GM18498 (cell line): Measurements from ENCODE around the gene HDDC2.
A peak's percentile ranks its signal among the peaks of the same experiment; 100 is the strongest.
"Not testable (repeated sequence)": the region's sequence is repeated elsewhere in the genome, so short reads cannot be mapped to it uniquely, and the experiment has no call there.

Experiments used
- ATAC-seq: cut with Tn5 transposase; IDR thresholded peaks from one replicate; pipeline ENCODE4 v1.9.1; 2021; ENCODE audit warnings: mild to moderate bottlenecking, moderate library complexity; ENCODE audit not compliant: unreplicated experiment

Gene HDDC2

DNA sequence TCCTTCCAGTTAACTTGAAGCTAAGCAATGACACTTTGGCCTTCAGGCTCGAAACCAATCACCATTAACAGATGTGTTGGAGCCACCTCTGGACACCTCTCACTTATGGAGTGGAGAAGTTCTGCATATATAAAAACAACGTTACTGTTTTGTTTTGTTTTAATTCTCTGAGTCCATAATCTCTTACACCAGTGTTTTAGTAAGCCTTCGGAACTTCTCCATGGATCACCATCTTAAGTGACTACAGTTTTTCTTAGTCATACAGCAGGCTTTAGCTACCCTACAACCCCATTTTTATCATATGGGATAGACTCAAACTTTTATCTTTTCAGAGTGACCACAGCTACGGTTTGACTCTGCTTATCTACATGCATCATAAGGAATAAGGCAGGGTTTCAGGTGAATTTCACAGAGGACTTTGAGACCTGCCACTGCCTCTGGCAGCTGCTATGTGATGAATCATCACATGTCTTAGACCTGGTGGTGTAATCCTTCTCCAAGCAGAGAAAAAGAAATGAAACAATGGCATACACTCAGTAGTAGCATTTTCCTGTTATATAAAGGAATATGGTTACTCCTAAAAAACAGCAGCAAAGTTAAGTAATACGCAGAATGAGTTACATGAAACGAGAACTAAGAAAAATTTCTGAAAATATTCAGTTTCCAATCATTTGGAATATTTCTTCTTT is 5.5 kb upstream of the HDDC2 start:
- no peak for ATAC-seq

DNA sequence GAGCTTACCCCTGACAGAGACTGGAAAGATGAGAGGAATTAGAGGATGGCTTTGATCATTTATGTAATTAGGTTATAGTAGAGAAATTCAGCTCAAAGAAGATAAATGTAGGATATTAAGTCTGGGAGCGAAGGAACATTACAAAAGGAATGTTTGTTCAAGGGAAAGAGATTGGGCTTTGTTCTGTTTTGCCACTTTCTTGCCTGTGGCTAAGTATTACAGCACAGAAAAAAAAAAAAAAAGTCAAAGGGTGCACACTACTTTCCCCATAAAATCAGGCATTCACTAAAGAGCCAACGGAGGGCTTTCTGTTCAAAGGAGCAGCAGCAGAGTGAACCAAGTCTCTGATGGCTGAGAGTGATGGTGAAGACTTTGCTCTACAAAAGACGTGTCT is 5.0 kb upstream of the HDDC2 start:
- ATAC-seq, result no peak

DNA sequence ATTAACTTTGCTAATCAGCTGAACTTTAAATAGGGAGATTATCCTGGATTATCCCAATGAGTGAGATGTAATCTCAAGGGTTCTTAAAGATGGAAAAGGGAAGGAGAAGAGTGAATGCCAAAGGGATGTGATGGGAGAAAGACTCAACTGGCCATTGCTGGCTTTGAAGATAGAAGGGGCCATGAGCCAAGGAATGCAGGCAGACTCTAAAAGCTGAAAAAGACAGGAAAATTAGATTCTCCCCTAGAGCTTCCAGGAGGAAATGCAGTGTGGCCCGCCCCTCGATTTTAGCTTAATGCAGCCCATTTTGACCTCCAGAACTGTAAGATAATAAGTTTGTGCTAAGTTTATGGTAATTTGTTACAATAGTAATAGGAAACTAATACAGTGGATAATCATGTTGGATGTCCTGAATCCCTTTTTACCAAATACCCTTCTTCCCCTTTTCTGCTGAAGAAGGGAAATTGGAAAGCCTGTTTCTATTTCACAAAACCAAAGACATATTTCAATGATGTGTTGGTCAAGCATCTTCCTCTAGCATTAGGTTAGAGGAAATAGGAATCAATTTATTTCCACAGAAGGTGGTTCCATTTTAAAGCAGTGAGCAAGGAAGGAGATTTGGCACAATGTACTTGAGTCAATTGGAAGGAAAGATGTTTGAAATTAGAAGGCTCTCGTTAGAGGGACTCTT is 3.3 kb upstream of the HDDC2 start:
- ATAC-seq, result no peak

DNA sequence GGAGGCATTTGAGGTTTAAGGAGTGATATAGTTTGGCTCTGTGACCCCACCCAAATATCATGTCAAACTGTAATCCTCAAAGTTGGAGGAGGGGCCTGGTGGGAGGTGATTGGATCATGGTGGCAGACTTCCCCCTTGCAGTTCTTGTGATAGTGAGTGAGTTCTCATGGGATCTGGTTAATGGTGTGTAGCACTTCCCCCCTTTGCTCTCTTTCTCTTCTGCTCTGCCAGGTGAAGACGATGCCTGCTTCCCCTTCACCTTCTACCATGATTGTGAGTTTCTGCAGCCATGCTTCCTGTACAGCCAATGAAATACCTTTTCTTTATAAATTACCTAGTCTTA is 1.7 kb upstream of the HDDC2 start:
- ATAC-seq, result no peak

DNA sequence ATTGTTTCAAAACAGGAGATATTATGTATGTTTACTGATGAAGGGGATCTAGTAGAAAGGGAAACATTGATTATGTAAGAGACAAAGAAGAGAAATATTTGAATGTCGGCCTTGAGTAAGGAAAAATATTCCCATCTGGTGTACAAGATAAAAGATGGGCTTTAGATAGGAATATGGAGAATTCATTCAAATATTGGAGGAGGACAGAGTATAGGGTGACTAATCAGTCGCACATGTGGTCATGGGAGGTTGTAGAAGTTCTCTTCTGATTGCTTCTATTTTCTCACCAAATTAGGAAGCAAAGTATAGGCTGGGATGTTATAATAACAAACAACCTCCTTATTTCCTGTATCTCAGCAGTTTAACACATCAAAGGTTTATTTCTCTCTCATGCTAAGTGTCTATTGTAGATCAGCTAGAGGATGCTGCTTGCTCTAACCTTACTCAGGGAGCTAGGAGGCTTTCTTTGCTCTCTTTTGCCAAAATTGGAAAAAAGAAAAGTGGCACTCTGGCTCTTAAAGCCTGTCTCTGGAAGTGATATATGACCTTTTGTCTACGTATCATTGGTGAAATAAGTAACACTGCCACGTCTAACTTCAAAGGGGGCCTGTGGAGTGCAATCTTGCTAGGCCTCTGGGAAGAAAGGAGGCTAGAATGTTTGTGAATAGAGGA is 1.2 kb upstream of the HDDC2 start:
- no peak for ATAC-seq

DNA sequence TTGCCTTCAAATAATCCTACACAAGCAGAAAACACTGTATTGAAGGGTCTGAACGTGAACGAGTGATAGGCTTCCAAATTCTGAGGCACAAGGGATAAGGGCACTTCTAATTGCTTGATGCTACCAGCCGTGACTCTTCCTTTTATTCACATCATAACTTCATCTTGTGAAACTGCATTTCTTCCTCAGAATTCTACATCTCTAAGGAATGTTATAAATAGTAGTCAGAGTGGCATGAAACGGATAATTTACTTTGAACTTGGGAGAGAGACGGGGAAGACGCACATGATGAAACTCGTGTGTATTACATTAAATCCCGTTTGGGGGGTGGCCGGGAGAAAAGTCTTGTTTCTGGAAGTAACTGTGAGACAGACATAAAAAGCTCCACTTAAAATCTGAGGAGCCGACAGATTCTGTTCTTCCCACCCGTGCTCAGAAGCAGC is 754 bp downstream of the HDDC2 start:
- no peak for ATAC-seq

DNA sequence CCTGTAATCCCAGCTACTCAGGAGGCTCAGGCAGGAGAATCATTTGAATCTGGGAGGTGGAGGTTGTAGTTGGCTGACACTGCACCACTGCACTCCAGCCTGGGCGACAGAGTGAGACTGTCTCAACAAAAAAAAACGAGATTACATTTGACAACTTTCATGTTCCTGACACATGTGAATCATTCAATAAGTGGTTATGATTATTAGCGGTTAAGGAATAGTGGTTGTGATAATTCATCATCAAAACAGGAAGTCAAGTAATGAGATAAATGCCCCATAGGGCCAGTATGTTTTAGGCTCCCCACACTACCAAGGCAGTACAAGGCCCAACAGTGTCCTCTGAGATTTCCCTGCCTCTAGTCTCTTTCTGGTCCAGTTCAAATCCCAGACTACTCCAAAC is 2.5 kb downstream of the HDDC2 start:
- no peak for ATAC-seq

DNA sequence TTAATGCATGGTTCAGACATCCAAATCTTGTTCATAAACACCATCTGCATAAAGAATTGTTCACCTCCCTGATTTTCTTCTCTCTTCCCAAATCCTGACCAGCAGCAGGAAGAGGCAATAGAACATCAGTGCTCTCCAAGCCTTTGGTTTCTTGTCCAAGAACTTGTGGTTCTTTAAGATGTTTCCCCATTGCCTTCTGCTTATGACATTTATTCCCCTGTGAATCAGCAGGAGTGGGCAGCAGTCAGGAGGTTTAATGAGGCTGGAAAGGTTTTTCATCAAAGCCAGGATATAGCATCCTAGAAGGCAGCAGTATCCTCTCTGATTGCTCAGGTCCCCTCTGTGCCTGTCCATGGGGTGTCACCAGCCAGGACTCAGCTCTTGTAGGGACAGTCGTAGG is 5.3 kb downstream of the HDDC2 start:
- no peak for ATAC-seq

DNA sequence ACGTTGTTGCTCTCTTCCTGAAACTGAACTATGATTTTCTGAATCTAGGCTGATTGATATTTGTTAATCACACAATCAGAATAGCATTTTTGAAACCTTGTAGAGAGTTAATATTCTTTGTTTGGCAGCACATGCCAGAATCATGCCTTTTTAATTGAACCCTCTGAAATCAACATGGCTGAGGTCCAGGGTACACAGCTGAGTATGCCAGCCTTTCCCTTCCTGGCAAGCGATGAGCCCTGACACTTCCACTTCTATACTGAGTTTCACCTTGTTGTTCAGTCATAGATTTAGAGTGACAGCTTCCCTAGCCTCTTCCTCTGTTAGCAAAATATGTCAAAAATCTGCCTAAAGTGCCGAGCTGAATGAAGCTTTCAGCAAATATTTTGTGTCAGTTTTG is 6.8 kb downstream of the HDDC2 start:
- no peak for ATAC-seq

DNA sequence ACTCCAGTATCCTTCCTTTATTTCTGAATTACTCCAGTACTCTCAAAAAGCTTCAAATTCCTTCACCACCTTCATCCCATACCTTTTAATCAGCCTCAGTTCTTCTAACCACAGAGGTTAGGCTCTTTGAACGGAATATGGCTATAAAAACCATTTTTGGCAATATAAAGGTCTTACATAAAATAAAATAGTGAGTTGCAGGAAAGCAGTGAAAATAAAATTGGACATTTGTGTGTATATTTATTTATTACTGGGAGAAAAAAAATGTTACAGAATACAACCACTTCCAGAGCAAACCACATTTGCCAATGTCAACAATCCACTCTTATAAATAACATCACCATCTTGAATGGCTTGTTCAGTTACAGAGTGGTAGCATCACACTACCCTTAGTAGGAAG is 7.7 kb downstream of the HDDC2 start:
- ATAC-seq, result no peak

DNA sequence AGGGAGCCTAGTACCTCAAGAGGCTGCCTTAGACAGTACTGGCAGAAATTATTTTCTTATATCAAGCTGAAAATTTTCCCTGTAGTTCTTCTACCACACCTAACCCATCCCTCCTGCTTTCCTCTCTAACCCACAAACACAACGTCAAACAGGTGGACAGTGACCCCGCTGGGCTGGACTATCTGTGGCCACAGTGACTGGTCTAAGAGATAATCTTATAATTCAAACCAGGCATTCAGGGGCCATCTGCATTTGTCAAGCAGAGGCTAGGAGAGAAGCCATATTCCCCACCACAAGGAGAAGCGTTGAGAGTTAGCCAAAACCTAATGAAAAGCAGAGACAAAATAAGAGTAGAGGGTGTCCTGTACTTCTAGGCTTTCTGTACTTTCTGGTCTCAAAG is 8.2 kb downstream of the HDDC2 start:
- ATAC-seq, result no peak

DNA sequence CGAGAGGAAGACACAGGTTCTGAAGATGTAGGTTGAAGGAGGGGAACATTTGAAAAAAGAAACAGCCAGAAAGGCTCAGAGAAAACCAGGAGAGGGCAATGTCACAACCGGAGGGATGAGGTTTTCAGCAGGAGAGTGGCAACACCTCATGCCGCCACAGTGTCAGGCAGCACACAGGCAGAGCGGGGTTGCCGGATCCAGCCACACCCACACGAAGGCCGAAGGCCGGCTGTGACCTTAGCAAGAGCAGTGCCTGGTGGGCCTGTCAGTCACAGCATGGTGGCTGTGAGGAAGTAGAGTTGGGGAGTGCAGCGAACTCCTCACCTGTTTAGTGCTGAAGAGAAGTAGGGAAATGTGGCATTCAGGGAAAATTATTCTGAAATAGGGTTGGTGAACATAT is 14.0 kb downstream of the HDDC2 start:
- no peak for ATAC-seq

DNA sequence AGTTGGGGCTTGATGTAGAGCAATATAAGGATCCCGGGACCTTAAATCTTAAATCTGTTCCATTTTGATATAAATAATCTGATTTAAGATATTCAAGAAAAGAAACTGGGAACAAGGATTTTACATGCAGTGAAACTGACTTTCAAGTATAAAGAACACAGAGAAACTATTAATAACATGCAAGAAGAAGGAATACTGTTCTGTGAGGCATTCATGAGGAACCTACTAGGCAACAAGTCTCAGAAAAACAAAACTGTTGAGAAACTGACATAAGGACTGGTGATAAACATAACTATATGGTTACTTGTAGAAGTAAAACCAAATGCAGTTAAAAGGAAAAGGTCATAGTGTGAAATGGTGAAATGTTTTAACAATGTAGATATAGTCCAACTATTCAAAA is 15.8 kb downstream of the HDDC2 start:
- no peak for ATAC-seq

DNA sequence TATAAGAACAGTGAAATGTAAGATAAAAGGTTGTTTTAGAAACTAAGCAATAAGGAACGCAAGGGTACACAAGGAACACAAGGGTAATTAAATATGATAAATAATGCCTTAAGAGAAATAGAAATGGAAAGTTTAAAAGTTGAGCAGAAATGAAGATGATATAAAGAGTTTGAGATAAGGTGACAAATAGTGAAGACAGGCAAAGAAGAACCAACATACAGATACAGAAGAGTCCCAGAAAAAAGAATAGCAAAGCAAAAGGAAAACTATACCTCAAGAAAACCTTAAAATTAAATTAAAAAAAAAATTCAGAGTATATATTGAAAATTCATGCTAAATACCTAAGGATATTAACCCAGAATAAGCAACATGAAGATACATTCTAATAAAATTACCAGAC is 16.4 kb downstream of the HDDC2 start:
- no peak for ATAC-seq

DNA sequence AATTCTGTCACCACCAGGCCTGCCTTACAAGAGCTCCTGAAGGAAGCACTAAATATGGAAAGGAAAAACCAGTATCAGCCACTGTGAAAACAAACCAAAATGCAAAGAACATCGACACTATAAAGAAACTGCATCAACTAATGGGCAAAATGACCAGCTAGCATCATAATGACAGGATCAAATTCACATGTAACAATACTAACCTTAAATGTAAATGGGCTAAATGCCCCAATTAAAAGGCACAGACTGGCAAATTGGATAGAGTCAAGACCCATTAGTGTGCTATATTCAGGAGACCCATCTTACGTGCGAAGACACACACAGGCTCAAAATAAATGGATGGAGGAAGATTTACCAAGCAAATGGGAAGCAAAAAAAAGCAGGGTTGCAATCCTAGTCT is 19.3 kb downstream of the HDDC2 start:
- not testable (repeated sequence) for ATAC-seq

DNA sequence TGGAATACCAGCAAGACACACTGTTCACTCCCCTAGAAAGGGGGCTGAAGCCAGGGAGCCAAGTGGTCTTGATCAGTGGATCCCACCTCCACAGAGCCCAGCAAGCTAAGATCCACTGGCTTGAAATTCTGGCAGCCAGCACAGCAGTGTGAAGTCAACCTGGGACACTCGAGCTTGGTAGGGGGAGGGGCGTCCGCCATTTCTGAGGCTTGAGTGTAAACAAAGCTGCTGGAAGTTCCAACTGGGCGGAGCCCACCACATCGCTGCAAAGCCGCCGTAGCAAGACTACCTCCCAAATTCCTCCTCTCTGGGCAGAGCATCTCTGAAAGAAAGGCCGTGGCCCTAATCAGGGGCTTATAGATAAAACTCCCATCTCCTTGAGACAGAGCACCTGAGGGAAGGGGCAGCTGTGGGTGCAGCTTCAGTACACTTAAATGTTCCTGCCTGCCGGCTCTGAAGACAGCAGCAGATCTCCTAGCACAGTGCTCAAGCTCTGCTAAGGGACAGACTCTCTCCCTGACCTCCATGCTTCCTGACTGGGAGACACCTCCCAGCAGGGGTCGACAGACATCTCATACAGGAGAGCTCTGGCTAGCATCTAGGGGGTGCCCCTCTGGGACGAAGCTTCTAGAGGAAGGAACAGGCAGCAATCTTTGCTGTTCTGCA is 21.3 kb downstream of the HDDC2 start:
- ATAC-seq, result not testable (repeated sequence)

DNA sequence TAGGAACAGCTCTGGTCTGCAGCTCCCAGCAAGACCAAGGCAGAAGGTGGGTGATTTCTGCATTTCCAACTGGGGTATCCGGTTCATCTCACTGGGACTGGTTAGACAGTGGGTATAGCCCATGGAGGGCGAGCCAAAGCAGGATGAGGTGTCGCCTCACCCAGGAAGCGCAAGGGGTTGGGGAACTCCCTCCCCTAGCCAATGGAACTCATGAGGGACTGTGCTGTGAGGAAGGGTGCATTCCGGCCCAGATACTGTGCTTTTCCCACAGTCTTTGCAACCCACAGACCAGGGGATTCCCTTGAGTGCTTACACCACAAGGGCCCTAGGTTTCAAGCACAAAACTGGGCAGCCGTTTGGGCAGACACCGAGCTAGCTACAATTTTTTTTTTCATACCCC is 21.8 kb downstream of the HDDC2 start:
- ATAC-seq, result peak; percentile 40

DNA sequence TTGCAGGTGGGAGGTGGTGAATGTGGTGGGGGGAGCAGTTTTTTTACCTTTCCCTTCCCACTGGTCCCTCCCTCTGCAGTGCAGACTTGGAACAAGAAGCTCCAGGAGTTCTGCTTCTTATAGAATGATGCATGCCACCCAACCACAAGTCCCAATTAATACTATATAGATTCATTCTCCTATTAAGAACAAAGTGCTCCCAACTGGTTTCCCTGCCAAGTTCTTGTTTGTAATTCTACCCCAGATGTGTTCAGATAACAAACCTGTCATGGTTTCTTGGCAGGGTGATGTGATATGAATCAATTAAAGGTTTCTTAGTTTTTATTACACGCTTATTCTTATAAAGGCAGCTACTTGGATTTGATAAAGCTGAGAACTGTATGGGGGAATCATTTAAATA is 23.9 kb downstream of the HDDC2 start:
- no peak for ATAC-seq

DNA sequence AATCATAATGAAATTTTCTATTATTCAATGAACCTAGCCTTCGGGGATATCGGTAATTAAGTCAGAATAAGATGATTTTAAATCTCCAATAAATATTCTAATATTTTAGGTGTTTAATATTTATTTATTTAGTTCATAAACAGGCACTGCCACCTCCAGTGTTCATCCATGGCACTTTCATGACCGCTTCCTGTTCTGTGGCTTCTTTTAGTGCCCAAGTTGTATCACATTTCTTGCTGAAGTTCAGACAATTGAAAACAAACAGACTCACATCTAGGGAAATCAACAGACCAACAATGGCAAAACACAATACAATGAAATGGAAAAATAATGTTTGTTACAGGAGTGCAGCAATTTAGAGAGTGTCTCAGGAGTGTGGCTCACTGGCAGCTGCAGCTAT is 26.0 kb downstream of the HDDC2 start:
- ATAC-seq, result no peak

DNA sequence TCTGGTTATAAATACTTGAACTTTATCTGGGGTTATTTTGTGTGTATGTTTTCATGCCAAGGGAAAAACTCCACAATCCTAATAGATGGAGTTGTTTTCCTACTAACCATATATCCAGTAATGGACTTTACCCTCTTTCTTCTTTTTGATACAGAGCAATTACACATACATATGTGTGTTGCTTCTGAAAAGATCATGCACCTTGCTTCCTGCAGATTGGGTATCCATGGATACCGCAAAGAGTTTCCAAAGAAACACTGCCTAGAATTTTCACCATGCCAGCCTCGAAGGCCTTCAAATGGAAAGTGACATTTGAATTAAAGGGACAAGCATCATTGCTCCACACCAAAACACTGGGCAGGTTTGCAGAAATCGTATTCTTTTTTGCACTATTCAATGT is 26.8 kb downstream of the HDDC2 start:
- no peak for ATAC-seq

DNA sequence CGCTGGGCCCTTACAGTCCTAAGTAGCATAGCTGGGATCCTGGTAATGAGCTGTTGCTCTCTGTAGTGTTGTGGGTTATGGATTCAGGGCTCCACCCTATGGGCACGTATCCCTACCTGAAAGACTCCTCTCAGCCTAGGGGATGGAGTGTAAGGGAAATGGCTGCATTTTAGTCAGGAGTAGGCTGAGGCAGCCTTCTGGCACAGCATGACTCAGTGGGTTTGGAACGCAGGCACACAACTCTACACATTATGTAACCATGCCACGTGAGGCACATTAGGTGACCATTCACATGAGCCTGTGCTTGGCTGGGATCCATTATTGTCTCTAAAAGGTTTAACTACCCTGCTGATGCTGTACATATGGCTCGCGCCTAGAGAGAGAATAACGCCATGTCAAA is 27.8 kb downstream of the HDDC2 start:
- ATAC-seq, result no peak

DNA sequence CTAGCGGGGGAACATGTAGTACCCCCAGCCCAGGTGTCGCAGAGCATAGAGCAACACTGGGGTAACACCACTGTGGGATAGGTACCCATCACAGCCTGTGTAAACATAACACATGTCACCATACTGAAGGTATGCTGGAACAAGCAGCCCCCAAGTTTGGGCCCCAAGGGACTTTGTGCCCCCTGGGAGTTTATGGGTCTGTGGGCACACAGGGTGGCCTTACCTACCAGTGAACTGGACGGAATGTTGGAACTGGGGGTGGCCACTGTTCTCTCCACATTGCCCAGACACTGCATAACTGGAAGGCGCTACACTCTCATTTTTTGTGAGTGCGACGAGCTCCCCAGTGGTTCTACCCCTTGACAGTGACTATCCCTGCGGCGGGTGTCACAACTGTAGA is 28.5 kb downstream of the HDDC2 start:
- no peak for ATAC-seq
